HG03354 (cell line): ENCODE results near the gene FCN2.

ENCODE experiments used
- ATAC-seq: cut with Tn5 transposase; IDR thresholded peaks from one replicate; pipeline ENCODE4 v1.9.1; 2021; ENCODE audit warnings: mild to moderate bottlenecking; ENCODE audit not compliant: unreplicated experiment, poor library complexity, severe bottlenecking

FCN2 gene

DNA sequence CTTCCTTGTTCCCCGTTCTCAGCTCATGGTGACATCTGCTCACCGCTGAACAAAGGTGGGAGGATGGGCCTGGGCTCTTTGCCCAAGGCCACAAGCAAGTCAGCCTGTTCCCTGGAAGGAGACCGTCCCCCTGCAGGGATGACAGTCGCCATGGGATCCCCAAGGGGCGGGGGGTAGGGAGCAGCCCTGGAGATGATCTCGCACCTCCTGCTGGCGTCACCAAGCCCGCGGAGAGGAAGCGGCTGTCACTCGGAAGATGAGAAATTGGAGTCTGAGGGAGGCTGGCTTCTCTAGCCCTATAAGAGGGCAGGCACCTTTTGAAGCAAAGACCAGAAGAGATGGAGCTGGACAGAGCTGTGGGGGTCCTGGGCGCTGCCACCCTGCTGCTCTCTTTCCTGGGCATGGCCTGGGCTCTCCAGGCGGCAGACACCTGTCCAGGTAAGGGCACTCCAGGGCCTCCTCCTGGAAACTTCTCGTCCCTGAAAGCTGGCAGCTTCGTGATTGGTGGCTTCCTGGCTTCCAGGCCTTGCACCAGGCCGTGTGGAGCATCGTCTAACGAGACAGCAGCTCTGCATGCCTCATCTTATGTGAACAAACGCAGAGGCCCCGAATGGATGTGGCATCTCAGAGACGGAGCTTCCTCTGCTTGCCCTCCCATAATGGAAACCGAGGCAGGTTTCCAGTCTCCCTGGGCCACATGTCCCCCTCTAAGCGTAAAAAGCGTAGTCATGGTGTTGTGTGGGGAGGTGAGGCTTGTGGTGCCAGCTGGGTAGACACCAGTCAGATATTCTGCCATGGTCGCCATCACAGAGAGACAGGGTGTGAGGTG lies at the start of gene FCN2:
Gene FCN2 (plus strand): TSS at position 327 of the 829 bp plus-strand sequence. CDS start 12 bp downstream, at position 339.
- no peak for ATAC-seq

DNA sequence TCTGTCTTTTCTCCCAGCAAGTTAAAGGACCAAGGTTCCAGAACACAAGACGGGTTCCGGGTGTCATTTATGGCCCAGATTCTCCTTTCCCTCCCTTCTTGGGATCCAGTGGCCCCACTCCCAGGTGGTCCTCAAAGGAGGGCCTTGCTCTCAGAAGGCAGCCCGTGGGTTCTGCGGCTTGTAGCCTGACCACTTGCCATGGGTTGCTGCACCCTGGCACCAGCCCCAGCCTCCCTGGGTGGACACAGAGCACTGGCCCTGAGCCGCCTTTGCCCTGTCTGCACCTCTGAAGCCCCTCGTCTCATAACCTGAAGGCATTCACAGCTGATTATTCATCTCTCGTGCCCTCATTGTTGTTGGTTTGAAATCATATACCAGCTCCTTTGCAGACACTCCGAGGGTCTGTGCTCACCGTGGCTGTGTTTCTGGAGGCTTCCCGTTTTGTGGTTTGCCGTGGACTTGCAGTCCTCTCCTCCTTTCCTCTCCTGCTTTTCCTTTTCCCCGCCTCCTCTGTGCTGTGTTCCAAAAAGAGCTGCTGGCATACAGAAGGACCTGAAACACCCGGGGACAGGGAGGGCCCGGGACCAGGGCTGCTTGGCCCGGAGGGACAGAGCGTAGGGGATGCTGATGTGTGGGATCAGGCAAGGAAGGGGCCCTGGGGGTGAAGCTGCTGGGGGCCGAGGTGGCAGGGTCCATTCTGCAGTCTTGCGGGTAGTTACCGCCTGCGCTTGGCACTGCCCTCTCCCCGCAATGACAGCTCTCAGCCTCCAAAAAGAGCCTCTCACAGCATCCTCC lies 49.5 kb upstream of the FCN2 start:
- ATAC-seq = no peak

DNA sequence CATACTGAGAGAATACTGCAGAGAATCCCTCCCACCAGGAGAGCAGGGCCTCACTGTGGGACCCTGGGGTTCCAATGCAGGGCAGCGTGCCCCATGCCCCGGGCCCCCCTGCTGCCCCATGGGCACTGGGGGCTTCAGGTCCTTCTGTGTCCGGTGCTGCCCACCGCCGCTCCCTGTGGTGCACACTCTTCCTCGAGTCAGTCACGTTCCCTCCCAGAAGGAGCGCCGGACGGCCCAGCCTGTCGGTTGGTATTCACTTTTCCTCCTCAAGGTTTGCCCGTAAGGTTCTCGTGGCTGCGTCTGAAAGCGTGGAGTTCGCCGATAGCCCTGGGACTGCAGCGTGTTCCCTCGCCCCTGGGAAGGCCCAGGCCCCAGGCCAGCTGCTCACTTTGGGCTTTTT lies 48.1 kb upstream of the FCN2 start:
- no peak for ATAC-seq

DNA sequence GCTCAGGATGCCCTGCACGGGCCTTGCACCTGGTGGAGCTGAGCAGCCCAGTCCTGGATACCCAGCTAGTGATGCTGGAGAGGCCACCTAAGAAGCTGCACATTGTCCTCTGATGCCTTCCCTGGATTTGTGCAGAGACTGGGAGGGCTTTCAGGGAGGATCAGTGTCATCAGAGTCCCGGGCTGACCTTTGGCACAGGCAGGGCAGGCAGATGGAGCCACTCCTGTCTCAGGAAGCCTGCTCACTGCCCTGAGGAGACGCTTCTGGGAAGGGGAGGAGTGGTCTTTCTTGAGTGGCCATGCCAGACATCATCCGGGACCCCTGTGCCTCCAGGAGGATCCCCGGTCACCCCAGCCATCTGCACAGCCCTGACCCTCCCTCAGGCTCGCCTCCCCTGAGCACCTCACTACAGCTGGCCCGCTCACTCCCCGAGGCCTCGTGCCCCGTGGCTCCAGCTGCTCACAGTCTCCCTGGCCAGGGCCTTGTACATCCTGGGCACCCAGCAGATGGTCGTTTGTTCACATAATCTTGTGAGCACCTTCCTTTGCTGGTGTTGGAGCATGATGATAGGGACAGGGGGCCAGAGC lies 47.2 kb upstream of the FCN2 start:
- no peak for ATAC-seq

DNA sequence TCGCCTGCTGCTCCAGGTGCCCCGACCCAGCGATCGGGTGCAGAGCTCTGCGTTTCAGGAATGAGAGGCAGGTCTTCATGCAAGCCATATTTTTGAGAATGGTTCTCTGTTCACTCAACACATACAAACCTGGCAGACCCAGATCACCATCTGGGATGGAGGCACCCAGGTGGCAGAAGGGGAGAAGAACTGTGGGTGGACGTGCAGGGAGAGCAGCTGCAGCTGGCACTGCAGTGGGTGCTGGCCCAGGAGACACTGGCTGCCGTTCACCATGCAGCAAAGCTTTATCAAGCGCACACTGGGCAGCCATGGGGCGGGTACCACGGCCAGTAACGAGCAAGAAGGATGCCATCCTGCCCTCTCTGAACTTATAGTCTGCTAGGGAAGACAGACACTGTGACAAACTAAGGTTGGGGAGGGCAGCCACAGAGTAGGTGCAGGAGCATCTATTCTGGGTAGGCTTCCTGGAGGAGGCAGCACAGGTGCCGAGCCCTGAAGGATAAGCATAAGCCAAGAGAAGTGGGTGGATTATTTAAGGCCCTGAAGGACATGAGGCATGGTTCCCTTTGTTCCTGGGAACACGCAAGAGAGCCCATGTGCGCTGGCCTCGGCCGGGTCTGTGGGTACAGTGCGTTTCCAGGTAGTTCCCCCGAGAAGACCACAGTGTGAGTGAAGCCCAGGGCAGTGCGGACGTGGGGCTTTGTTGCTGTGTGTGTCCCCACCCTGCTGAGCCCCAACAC lies 46.2 kb upstream of the FCN2 start:
- ATAC-seq = no peak

DNA sequence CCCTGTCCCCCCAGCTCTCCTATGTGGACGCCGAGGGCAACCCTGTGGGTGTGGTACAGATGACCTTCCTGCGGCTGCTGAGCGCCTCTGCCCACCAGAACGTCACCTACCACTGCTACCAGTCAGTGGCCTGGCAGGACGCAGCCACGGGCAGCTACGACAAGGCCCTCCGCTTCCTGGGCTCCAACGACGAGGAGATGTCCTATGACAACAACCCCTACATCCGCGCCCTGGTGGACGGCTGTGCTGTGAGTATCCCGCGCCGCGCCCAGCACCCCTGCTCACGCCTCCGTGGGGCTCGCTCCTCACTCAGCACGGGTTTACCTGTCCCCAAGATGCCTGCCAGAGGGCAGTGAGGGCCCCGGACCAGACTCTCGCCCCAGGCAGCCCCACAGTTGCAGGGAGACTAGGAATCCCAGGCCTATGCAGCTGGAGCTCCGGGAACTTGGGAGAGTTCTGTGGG lies 45.6 kb upstream of the FCN2 start:
- ATAC-seq = no peak

DNA sequence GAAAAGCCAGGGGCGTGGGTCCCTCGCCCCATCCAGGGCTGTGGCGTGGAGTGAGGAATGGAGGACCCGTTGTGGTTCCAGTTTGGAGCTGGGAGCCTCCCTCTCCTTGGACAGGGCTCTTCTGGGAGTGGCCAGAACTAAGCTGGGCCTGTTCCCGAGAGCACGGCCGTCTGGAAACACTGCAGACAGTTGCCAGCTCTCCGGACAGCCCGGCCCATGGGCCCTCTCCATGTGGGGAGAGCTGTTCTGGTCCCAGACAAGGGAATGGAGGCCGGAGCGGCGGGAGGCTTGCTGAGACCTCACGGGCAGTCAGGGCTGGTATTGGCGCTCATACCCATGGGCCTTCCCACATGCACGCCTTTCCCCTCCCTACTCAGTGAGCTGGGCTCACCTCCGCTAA lies 45.2 kb upstream of the FCN2 start:
- no peak for ATAC-seq

DNA sequence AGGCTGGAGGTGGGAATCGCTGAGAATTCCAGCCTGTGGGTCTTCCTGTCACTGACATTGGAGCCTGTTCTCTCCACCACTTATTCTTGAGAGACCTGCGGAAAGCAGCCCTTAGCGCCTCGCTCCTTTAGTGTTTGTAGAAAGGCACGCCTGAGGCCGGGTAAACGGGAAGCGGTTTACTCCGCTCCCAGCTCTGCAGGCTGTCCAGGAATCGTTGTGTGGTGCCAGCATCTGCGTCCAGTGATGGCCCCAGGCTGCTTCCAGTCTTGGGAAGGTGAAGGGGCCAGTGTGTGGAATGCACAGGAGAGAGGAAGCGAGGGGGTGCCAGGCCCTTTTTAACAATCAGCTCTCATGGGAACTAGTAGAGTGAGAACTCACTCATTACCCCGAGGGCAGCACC lies 44.6 kb upstream of the FCN2 start:
- no peak for ATAC-seq

DNA sequence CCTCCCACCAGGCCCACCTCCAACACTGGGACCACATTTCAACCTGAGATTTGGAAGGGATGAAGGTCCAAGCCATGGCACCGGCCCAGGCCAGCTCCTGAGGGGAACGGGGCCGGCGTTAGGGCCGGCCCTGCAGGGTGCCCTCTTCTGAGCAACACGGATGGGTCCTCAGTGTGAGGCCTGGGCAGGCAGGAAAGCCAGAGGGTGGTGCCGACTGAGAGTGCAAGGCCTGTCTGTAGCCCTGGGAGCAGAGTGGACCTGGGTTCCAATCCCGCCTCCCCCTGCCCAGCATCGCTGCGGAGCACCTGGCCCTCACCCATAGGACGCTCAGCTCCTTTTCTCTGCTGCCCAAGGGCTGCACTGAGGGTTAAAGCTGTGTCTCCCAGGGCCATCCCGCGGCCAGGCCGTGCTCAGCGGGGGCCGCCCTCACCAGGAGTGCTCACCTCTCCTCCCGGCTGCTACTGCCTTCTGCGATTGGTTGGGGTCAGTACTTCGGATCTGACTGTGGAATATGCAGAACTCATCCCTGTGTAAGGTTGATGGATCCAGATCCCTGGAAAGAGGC lies 44.1 kb upstream of the FCN2 start:
- ATAC-seq = no peak

DNA sequence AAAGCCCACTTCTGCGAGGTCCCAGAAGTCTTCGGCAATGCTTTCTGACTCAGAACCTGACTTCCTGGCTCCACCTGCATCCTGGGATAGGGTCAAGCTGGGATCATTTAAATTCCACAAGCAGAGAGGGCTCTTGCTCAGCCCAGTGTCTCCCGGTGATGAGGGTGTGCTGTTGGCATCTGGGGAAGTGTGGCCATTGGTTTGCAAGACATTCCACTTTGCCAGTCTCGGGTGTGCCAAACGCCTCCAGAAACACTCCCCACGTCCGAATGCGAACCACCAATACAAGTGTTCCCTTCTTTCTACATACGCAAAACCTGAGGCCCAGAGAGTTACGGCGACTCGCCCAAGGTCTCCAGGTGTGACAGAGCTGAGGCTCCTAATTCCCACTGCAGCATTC lies 43.1 kb upstream of the FCN2 start:
- ATAC-seq = no peak

DNA sequence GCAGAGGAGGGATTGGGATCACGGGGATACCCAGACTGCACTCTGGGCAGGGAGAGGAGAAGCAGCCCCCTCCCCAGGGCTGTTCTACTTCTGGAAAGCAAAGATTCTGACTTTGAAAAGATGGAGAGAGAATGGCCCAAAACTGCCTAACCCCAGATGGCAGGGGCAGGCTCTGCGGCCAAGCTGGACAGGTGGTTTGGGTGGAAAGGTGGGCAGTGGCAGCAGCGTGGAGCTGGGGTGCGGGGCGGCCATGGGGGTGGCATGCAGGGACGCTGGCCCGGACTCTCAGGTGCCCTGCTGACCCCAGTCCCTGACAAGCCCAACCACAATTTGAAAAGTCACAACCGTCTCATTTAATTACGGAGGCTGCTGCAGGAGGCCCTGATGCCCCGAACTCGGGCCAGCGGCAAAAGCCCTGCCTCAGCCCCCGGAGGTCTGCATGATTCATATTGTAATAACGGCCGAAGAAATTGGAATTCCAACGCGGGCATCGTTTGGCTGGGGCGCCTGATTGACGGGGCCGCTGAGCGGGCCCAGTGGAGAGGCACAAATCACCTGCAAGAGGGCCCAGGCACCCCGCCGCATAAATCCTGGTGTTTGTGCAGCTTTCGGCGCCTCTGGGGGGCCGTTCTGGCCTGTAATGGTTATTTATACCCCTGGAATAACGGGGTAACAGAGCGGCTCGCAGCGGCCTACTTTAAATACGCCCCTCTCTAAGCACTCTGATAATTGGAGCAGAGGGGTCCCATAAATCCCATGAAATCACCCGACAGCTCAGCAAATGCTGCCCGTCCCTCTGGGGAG lies 41.8 kb upstream of the FCN2 start:
- ATAC-seq = no peak

DNA sequence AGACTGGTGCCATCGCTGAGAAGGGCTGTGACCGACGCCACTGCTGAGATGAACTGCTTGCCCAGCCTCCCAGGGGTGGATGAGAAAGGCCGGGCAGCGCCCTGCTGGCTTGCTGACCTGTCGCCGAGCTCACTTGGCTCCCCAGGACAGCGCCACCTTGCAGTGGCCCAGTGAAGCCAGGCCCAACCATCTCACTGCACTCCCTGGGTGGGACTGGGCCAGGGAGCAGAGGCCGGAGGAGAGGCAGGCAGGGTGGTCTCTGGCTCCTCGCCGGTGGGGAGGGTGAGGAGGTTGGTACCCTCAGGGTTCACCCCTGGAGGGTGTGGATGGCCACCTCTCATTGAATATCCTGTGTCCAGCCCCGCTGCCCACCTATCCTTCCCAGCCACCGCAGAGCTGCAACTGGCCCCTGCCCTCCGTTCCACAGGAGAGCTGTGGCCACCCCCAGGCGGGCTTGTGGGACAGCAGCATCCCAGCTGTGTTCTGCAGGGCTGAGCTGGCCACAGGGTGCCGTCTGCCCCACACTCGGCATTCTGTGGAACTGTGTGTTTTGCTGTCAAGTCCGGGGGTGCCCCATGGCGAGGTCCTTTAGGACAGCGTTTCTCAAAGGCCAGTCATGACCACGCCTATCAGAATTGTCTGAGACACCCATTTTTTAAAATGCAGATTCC lies 41.0 kb upstream of the FCN2 start:
- ATAC-seq = no peak

DNA sequence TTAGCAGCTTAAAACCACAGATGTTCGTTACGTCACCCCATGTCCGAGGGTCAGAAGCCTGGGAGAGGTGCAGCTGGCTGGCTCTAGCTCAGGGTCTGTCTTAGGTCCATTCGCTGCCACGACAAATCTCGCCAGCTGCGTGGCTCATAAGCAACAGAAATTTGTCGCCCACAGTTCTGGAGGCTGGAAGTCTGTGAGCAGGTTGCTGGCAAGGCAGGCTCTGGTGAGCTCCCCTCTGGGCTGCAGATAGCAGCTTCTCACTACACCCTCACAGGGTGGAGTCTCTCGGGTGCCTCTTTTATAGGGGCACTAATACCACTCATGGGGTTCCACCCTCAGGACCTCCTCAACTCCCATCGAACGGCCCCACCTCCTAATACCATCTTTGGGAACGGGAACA lies 40.1 kb upstream of the FCN2 start:
- ATAC-seq = no peak

DNA sequence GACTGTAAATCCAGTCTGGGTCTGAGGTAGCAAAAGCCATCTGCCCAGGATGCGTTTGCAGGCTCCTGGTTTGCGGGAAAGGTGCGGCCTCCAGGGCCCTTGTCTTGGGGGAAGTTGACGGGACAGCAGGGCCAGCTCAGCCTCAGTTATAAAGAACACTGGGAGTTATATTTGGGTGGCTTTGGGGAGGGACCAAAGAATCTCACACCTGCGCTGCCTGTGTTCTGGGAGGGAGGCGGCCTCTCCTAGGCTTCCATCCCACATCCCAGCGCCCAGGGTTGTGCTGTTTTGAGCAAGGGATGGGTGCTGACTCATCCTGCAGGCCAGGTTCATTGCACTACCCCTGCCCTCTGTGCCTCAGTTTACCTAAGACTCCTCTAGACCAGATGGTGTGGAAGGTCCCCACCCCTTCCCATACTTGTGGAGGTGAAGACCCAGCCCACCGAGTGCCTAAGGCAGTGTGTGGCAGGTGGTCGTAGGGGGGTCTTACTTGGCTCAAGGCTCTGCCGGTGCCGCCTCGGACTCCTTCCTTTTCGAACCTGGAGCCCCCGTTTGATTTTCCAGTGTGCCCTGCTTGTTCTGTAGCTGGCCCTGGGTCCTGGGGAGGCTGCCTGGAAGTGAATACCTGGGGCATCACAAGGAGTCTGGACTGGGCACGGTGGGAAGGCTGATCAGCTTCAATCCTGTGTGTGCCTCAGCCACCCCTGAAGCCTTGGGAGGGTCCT lies 39.3 kb upstream of the FCN2 start:
- no peak for ATAC-seq

DNA sequence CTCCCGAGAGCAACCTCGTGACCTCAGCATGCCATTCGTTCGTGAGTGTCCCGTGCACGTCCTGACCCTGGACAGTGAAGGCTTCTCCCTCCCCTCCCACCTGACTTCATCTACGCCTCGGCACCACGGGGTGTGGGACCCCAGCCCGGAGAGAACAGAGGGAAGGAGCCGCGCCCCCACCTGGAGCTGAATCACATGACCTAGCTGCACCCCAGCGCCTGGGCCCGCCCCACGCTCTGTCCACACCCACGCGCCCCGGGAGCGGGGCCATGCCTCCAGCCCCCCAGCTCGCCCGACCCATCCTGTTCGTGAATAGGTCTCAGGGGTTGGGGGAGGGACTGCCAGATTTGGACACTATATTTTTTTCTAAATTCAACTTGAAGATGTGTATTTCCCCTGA lies 38.3 kb upstream of the FCN2 start:
- ATAC-seq = no peak

DNA sequence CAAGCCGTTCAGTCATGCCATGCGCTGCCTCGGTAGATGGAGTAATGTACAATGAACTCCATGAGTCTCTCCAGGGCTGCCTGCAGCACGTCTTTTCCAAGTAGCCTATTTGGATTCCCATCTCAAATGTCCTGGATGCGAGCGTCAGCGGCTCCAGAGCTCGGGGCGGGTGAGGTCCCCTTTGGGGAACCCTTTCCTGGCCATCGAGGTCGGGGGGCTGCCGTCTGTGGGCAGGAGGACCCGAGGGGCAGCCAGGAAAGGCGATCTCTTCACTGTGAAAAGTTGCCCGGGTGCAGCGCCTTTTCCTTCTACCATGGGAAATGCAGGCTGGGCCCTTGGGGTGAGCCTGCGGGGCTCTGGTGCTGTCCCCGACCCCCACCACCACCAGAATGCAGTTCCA lies 36.9 kb upstream of the FCN2 start:
- ATAC-seq = no peak

DNA sequence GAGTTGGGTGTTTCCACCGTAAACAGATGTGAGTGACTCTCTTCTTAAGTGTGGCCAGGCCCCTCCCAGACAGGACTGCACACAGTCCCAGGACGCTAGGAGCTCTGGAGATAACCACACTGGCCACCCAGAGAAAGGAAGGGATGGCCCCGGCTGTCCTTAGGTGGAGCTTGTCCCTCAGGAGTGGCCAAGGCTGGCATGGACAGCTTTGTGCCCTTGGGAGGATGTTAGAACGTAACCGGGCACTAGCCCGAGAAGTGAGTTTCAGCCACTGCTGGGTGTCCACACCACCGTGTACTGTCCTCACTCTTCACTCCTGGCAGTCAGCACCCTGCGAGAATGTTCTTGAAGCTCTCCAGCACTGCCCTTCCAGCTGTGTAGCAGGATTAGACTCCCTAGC lies 35.8 kb upstream of the FCN2 start:
- ATAC-seq = no peak

DNA sequence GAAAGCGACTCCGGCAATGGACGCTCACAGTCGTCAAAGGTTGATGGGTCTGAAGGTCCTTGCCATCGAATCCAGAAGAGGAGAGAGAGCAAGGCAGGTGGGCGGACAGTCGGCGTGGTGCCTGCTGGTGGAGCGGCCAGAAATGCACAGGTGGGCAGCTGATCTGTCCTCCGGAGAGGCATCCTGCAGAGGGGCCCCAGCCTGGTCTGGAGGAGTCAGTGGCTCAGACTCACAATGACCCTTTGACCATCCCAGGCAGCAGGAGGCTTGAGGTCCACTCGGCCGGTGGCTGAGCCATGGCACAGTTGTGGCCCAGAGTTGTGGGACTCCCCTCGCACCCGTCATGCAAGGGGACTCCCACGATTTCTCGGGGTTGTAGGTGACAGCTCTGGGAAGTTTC lies 34.4 kb upstream of the FCN2 start:
- ATAC-seq = no peak
